H1 (cell line): ENCODE results near the gene SPSB3. TPM values are rescaled to one million over a fixed set of nuclear protein-coding genes. Genes with fewer than 3 reads are reported as not detected.

Experiments
- GTF2F1 ChIP-seq: IDR thresholded peaks from 2 replicates; pipeline ENCODE4 v1.6.1; 2012; ENCODE audit warnings: low read depth, low read length, improper control_type of control experiment, borderline replicate concordance
- RXRA ChIP-seq: IDR thresholded peaks from 2 replicates; pipeline ENCODE4 v1.6.1; 2011; ENCODE audit warnings: low read depth, mild to moderate bottlenecking, low read length, moderate library complexity; ENCODE audit not compliant: insufficient read depth
- SAP30 ChIP-seq: fragments of 300-600 bp; sonication (generic); IDR thresholded peaks from 2 replicates; pipeline ENCODE4 v1.7.1; 2012; ENCODE audit warnings: low read length, moderate library complexity, mild to moderate bottlenecking, inconsistent platforms; ENCODE audit not compliant: insufficient read depth, insufficient replicate concordance
- TBP ChIP-seq: IDR thresholded peaks from 2 replicates; pipeline ENCODE4 v1.6.1; 2011; ENCODE audit warnings: low read depth, low read length, improper control_type of control experiment
- polyA plus RNA-seq, 7 experiments: library from polyadenylated mRNA; depleted of rRNA in 3 of 7; stranded (reverse) in 5 of 7; unstranded in 2 of 7; fragments of >200 nt in 5 of 7; fragments of 200-250 nt in 2 of 7; gene quantifications; 1 replicate in 5 of 7; 2 replicates in 1 of 7; 4 replicates in 1 of 7; pipeline versions ENCODE4 v1.2.1 to v1.2.3, GENCODE V29; 2011 to 2013; ENCODE audit warnings: missing spikeins in 2 of 7, mixed read lengths in 2 of 7
- total RNA-seq: library from RNA; stranded (reverse); fragmentation: NEBNext Ultra II Directional; extraction: Animal tissue kit (Norgen Biotek cat#: 25700); gene quantifications from 2 replicates; pipeline ENCODE4 v1.2.1, GENCODE V29; 2021
- TF ChIP-seq, protein P1 (sequence below): fragments of 300-600 bp; sonication (generic); IDR thresholded peaks from 2 replicates; pipeline ENCODE4 v1.7.1; 2012; ENCODE audit warnings: low read length, moderate library complexity, mild to moderate bottlenecking, inconsistent platforms; ENCODE audit not compliant: insufficient replicate concordance
- TF ChIP-seq, protein P2 (sequence below): IDR thresholded peaks from 2 replicates; pipeline ENCODE4 v1.6.1; 2011; ENCODE audit warnings: low read depth, mild to moderate bottlenecking, low read length; ENCODE audit not compliant: insufficient read depth

SPSB3 gene
- total and polyA plus RNA-seq, 2 of the 8 experiments (the other 6 are each of a cell fraction or from before 2014, with no cell fraction given), result 22.5 to 37.8 TPM

DNA sequence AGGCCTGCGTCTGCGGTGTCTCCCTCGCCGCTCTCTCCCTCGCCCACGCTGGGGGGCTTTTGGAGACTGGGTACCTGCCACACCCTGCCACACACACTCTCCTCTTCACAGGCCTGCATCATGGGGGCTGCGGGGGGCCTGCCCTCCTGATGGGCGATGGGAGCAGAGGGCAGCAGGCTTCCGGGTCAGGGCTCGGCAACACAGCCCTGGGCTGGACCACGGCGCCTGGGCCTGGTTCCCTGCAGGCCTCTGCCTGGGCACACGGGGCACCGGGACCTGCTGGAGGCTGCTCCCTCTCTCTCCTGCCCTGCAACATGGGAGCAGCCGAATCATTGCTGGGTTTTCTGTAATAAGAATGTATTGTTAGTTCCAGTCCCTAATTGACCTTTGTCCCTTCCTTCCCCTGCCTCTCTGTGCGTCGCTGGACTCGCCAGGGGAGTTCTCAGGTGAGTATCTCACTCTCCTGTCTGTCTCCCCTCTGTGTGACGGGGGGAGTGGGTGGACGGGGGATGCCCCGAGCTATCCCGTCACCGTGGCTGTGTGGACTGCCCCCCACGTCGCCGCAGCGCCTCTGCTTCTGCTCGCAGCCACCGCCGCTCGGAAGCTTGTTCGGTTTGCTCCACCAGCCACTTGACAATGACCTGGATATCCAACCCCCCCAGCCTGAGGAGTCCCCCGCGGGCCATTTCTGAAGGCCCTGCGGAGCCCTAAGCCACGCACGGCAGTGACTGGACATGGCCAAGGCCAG, 24.5 kb downstream of the SPSB3 start (continued):
- TF ChIP-seq, protein P1, sequence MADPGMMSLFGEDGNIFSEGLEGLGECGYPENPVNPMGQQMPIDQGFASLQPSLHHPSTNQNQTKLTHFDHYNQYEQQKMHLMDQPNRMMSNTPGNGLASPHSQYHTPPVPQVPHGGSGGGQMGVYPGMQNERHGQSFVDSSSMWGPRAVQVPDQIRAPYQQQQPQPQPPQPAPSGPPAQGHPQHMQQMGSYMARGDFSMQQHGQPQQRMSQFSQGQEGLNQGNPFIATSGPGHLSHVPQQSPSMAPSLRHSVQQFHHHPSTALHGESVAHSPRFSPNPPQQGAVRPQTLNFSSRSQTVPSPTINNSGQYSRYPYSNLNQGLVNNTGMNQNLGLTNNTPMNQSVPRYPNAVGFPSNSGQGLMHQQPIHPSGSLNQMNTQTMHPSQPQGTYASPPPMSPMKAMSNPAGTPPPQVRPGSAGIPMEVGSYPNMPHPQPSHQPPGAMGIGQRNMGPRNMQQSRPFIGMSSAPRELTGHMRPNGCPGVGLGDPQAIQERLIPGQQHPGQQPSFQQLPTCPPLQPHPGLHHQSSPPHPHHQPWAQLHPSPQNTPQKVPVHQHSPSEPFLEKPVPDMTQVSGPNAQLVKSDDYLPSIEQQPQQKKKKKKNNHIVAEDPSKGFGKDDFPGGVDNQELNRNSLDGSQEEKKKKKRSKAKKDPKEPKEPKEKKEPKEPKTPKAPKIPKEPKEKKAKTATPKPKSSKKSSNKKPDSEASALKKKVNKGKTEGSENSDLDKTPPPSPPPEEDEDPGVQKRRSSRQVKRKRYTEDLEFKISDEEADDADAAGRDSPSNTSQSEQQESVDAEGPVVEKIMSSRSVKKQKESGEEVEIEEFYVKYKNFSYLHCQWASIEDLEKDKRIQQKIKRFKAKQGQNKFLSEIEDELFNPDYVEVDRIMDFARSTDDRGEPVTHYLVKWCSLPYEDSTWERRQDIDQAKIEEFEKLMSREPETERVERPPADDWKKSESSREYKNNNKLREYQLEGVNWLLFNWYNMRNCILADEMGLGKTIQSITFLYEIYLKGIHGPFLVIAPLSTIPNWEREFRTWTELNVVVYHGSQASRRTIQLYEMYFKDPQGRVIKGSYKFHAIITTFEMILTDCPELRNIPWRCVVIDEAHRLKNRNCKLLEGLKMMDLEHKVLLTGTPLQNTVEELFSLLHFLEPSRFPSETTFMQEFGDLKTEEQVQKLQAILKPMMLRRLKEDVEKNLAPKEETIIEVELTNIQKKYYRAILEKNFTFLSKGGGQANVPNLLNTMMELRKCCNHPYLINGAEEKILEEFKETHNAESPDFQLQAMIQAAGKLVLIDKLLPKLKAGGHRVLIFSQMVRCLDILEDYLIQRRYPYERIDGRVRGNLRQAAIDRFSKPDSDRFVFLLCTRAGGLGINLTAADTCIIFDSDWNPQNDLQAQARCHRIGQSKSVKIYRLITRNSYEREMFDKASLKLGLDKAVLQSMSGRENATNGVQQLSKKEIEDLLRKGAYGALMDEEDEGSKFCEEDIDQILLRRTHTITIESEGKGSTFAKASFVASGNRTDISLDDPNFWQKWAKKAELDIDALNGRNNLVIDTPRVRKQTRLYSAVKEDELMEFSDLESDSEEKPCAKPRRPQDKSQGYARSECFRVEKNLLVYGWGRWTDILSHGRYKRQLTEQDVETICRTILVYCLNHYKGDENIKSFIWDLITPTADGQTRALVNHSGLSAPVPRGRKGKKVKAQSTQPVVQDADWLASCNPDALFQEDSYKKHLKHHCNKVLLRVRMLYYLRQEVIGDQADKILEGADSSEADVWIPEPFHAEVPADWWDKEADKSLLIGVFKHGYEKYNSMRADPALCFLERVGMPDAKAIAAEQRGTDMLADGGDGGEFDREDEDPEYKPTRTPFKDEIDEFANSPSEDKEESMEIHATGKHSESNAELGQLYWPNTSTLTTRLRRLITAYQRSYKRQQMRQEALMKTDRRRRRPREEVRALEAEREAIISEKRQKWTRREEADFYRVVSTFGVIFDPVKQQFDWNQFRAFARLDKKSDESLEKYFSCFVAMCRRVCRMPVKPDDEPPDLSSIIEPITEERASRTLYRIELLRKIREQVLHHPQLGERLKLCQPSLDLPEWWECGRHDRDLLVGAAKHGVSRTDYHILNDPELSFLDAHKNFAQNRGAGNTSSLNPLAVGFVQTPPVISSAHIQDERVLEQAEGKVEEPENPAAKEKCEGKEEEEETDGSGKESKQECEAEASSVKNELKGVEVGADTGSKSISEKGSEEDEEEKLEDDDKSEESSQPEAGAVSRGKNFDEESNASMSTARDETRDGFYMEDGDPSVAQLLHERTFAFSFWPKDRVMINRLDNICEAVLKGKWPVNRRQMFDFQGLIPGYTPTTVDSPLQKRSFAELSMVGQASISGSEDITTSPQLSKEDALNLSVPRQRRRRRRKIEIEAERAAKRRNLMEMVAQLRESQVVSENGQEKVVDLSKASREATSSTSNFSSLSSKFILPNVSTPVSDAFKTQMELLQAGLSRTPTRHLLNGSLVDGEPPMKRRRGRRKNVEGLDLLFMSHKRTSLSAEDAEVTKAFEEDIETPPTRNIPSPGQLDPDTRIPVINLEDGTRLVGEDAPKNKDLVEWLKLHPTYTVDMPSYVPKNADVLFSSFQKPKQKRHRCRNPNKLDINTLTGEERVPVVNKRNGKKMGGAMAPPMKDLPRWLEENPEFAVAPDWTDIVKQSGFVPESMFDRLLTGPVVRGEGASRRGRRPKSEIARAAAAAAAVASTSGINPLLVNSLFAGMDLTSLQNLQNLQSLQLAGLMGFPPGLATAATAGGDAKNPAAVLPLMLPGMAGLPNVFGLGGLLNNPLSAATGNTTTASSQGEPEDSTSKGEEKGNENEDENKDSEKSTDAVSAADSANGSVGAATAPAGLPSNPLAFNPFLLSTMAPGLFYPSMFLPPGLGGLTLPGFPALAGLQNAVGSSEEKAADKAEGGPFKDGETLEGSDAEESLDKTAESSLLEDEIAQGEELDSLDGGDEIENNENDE, result no peak
- no peak for TF ChIP-seq SAP30
- no peak for TF ChIP-seq RXRA
- no peak for TF ChIP-seq GTF2F1
- no peak for TF ChIP-seq TBP
- TF ChIP-seq, protein P2, sequence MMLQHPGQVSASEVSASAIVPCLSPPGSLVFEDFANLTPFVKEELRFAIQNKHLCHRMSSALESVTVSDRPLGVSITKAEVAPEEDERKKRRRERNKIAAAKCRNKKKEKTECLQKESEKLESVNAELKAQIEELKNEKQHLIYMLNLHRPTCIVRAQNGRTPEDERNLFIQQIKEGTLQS, result no peak
